HuH-7 (cell line): Measurements from ENCODE around the gene BBS7.

Experiments
- DNase-seq: peaks from one replicate; pipeline ENCODE4 v3.0.0; 2011; ENCODE audit warnings: low spot score

The BBS7 gene

GRCh38 chr4:121869841-121870822, at the start of gene BBS7:
Gene BBS7, minus strand, starts transcription at chr4:121870474. Its CDS starts 161 bp downstream, at chr4:121870313.
- DNase-seq: peak; percentile 70

GRCh38 chr4:121913667-121914066, 43.4 kb upstream of the BBS7 start:
- DNase-seq: no peak

- no peak for DNase-seq
These were observed 38.1 kb upstream of the BBS7 start for GRCh38 chr4:121908346-121908745.

GRCh38 chr4:121900132-121900983, 30.1 kb upstream of the BBS7 start:
- no peak for DNase-seq

- no peak for DNase-seq
These were observed 27.9 kb upstream of the BBS7 start for GRCh38 chr4:121898150-121898549.

- no peak for DNase-seq
These were observed 17.9 kb upstream of the BBS7 start for GRCh38 chr4:121888134-121888533.

- DNase-seq: no peak
These were observed 14.8 kb upstream of the BBS7 start for GRCh38 chr4:121885115-121885514.

- DNase-seq: no peak
These were observed 10.9 kb upstream of the BBS7 start for GRCh38 chr4:121881158-121881557.

GRCh38 chr4:121879135-121879534, 8.9 kb upstream of the BBS7 start:
- DNase-seq: no peak

- no peak for DNase-seq
These were observed 6.9 kb upstream of the BBS7 start for GRCh38 chr4:121877041-121877773.

- no peak for DNase-seq
These were observed 5.8 kb upstream of the BBS7 start for GRCh38 chr4:121876070-121876469.

GRCh38 chr4:121875652-121876051, 5.4 kb upstream of the BBS7 start:
- no peak for DNase-seq

- no peak for DNase-seq
These were observed 3.3 kb upstream of the BBS7 start for GRCh38 chr4:121873604-121874003.

- DNase-seq: no peak
These were observed 6.5 kb downstream of the BBS7 start for GRCh38 chr4:121863799-121864198.

GRCh38 chr4:121861426-121861825, 8.8 kb downstream of the BBS7 start:
- no peak for DNase-seq

- DNase-seq: no peak
These were observed 10.2 kb downstream of the BBS7 start for GRCh38 chr4:121860121-121860520.

GRCh38 chr4:121851354-121851753, 18.9 kb downstream of the BBS7 start:
- DNase-seq: no peak

GRCh38 chr4:121846662-121847061, 23.6 kb downstream of the BBS7 start:
- DNase-seq: no peak

- no peak for DNase-seq
These were observed 27.4 kb downstream of the BBS7 start for GRCh38 chr4:121842862-121843261.

- DNase-seq: no peak
These were observed 32.1 kb downstream of the BBS7 start for GRCh38 chr4:121838136-121838535.

- DNase-seq: no peak
These were observed 40.8 kb downstream of the BBS7 start for GRCh38 chr4:121829511-121829910.

GRCh38 chr4:121827853-121828252, 42.4 kb downstream of the BBS7 start:
- DNase-seq: no peak
